T-helper 2 cell treated with Interferon-gamma antibody and Interleukin-4, amounts not matched to agents 5 μg/mL and 100 μg/mL, for 36 hours (primary cell): ENCODE measurements around the gene BCAR3.

Source experiments
- DNase-seq: peaks from one replicate; pipeline ENCODE4 v3.0.0; 2021; ENCODE audit warnings: low spot score
- H3K27ac Mint-ChIP-seq: one replicate; pipeline ENCODE4 v1.8.0; 2021; ENCODE audit warnings: mild to moderate bottlenecking, mixed read lengths
- H3K27me3 Mint-ChIP-seq: one replicate; pipeline ENCODE4 v1.8.0; 2021; ENCODE audit warnings: low read depth, mixed read lengths
- H3K36me3 Mint-ChIP-seq: one replicate; pipeline ENCODE4 v1.8.0; 2021; ENCODE audit warnings: low read depth, mixed read lengths
- H3K4me1 Mint-ChIP-seq: one replicate; pipeline ENCODE4 v1.8.0; 2021; ENCODE audit warnings: low read depth, mixed read lengths
- H3K4me3 Mint-ChIP-seq: one replicate; pipeline ENCODE4 v1.8.0; 2022; ENCODE audit warnings: mild to moderate bottlenecking, moderate library complexity, mixed read lengths
- H3K9me3 Mint-ChIP-seq: one replicate; pipeline ENCODE4 v1.8.0; 2021; ENCODE audit warnings: mixed read lengths

Gene BCAR3

DNA sequence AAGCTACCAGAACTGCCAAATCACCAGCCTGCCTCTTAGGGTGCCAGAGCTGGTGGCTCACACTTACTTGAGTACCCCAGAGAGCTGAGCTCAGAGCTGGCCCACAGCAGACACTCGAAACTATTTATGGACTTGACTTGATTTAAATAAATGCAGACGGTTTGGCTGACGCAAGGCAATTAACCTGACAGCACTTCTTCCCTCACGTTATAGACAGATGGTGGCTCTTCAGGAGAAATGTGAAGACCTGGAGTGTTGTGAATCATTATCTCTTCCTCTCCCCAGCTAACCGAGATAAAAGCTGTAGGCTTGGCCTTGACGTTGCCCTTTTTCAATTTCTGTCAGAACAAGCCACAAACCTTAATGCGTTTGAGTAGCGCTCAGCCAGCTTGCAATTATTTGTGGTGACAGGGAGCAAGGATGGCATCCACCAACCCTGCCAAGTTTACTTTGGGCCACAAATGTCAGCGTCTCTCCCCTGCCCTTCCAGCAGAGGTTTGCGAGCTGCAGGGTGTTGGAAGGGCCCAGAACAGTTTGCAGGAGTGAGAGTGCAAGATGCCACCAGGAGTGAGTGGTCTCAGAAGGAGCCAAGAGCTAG lies 34.0 kb upstream of the BCAR3 start:
- Mint-ChIP-seq H3K36me3 (peaks cover 13% of the 10 kb centered on the region), H3K27me3 (peaks cover 3% of the 10 kb centered on the region), H3K27ac (peak overlapping the region; percentile 87), H3K9me3 (peaks cover 18% of the 10 kb centered on the region), H3K4me3 (peak overlapping the region; percentile 69), H3K4me1 (peaks cover 66% of the 10 kb centered on the region)
- peak; percentile 79 for DNase-seq

DNA sequence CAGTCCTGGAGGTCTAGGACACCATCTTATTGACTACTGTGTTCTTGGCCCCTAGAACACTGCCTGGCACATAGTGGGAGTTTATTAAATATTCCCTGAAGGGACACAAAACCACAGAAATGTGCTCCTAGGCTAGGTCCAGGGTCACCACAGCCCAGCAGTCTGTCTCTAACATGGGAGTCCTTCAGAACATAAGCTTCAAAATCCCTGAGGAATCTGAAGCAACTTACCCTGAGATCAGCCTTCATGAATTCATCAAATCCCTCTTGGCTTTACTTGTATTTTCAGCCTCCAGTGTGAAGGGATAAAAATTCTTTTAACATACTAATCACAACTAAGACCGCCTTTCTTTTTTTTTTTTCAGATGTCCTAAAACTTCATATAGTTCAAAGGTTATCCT lies 32.7 kb upstream of the BCAR3 start:
- peaks cover 18% of the 10 kb centered on the region for H3K9me3 Mint-ChIP-seq
- H3K4me3 Mint-ChIP-seq = peak overlapping the region; percentile 24
- no peak for DNase-seq
- H3K27me3 Mint-ChIP-seq = peaks cover 3% of the 10 kb centered on the region
- peaks cover 73% of the 10 kb centered on the region for H3K4me1 Mint-ChIP-seq
- H3K36me3 Mint-ChIP-seq = peaks cover 14% of the 10 kb centered on the region
- no peak overlapping the region for H3K27ac Mint-ChIP-seq

DNA sequence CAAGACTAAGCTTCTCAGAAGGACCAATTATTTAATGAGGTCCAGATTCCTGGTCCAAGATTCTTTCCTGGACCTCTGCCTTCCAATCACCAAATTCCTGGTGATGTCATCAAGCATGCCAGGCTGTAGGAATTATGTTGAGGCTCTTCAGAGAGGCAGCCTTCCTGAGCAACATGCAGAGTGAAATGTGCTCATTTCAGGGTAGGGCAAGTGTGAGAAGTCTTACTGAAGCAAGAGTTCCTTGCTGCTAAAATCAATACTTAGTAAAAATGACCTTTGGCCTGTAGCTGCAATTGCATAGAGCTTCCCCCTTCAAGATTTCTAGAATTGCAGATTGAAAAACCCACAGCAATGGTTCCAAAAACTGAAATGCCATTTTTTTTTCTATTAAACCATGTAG lies 31.7 kb upstream of the BCAR3 start:
- H3K9me3 Mint-ChIP-seq = peaks cover 17% of the 10 kb centered on the region
- peaks cover 83% of the 10 kb centered on the region for H3K4me1 Mint-ChIP-seq
- peaks cover 14% of the 10 kb centered on the region for H3K36me3 Mint-ChIP-seq
- H3K4me3 Mint-ChIP-seq = peak overlapping the region; percentile 9
- DNase-seq = no peak
- no peak overlapping the region for H3K27ac Mint-ChIP-seq
- peaks cover 3% of the 10 kb centered on the region for H3K27me3 Mint-ChIP-seq

DNA sequence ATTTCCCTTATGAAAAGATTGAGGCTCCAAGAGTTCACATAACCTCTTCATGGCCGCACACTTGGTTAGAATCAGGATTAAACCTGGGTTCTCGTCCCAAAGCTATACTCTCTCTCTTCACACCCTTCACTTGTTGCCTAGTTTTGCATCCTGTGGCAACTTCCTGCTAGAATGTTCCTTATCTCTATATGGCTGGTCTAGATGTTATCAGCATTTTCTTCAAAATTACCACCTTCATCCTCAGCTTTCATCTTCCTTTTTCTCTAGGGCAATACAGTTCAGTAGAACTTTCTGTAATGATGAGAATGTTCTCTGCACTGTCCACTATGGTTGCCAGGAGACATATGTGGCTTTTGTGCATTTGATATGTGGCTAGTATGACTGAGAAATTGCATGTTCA lies 31.1 kb upstream of the BCAR3 start:
- H3K9me3 Mint-ChIP-seq = peaks cover 11% of the 10 kb centered on the region
- H3K27ac Mint-ChIP-seq = peak overlapping the region; percentile 51
- peak overlapping the region; percentile 35 for H3K4me3 Mint-ChIP-seq
- peaks cover 85% of the 10 kb centered on the region for H3K4me1 Mint-ChIP-seq
- DNase-seq = no peak
- peaks cover 10% of the 10 kb centered on the region for H3K36me3 Mint-ChIP-seq
- peaks cover 3% of the 10 kb centered on the region for H3K27me3 Mint-ChIP-seq

DNA sequence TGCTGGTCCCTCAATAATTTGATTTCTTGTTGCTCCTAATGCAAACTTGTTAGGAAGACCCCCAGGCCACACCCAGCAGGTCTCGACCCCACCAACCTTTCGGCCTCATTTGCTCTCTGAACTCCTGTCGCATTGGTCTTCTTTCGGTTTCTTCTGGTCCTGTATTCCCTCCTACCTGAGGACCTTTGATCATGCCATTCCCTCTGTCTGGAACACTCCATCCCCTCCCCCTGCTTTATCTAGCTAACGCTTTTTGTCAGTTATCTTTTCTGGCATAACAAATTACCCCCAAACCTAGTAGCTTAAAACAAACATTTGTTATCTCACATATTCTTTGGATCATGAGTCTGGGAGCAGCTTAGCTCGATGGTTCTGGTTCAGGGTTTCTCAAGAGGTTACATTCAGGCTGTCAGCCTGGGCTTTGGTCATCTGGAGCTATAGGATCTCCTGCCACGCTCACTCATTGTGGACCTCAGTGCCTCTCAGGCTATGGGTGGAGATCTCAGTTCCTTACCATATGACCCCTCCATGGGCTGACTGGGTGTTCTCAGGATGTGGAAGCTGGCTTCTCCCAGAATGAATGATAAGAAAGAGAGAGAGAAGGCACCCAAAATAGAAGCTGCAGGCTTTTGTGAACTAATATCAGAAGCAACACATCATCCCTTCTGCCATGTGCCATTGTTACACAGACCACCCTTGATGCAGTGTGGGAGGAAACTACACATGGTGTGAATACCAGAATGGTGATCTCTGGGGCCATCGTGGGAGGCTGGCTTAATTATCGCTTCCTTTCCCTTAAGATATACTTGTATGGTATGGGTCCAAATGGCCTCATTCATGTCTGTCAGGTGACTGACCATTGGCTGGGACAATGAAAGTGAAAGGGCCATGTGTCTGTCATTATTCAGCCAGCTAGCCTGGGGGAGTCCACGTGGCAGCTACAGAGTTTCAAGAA lies 29.1 kb upstream of the BCAR3 start:
- H3K4me3 Mint-ChIP-seq = peak overlapping the region; percentile 11
- no peak overlapping the region for H3K27ac Mint-ChIP-seq
- no peaks in the 10 kb centered on the region for H3K9me3 Mint-ChIP-seq
- peaks cover 2% of the 10 kb centered on the region for H3K36me3 Mint-ChIP-seq
- H3K4me1 Mint-ChIP-seq = peaks cover 76% of the 10 kb centered on the region
- no peaks in the 10 kb centered on the region for H3K27me3 Mint-ChIP-seq
- DNase-seq = no peak

DNA sequence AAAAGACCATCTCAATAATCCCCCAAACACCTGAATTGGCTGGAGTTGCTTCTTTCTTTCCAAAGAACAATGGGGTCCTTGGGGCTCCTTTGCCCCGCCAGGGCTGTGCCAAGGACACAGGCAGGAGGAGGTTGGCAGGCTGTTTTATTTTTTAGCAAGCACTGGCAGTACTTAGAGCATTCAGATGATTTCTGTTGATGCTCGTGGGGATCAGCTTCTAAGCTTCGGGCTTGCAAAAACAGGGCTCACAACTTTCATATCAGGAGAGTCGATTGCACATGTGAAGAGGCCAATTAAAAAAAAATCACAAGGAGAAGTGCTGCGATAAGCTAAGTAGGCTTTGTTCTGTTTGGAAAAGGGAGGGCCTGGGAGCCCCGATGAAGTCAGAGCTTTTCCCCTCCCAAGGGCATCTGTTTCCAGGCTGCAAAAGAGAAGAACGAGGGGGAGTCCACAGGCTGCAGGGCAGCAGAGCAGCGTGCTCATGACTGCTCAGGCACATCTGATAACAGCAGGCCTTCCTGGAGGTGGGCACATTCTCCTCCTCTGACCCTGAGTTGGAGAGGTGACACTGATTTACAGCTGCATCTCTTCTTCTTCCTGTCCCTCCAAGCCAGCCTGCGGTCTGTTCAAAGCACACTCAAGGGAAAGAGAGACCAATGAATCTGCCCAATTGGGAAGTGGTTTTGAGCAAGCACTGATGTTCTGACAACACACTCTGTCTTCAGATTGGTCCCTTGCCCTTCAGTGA lies 27.3 kb upstream of the BCAR3 start:
- no peaks in the 10 kb centered on the region for H3K27me3 Mint-ChIP-seq
- H3K27ac Mint-ChIP-seq = peak overlapping the region; percentile 62
- DNase-seq = peak; percentile 28
- peaks cover 2% of the 10 kb centered on the region for H3K36me3 Mint-ChIP-seq
- peak overlapping the region; percentile 46 for H3K4me3 Mint-ChIP-seq
- peaks cover 75% of the 10 kb centered on the region for H3K4me1 Mint-ChIP-seq
- no peaks in the 10 kb centered on the region for H3K9me3 Mint-ChIP-seq

DNA sequence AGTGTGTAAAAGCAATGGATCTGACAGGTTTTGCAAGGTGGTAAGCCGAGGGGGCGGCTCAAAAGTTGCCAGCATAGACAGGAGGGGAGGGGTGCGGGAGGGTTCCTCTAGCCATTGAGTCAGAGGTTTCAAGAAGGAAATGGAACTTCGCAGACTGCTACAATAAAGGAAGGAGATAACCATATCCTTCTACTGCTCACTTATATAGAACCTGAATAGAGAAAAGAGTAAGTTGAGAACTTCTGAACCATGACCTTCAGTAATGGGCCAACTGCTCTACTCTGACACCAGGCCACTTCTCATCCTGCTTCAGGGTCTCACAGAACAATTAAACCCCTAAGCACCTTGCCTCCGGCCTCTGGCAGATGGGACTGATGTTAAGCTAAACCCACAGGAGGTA lies 26.3 kb upstream of the BCAR3 start:
- H3K27ac Mint-ChIP-seq = peak overlapping the region; percentile 62
- H3K36me3 Mint-ChIP-seq = peaks cover 2% of the 10 kb centered on the region
- peak; percentile 70 for DNase-seq
- peaks cover 71% of the 10 kb centered on the region for H3K4me1 Mint-ChIP-seq
- no peaks in the 10 kb centered on the region for H3K27me3 Mint-ChIP-seq
- H3K9me3 Mint-ChIP-seq = no peaks in the 10 kb centered on the region
- H3K4me3 Mint-ChIP-seq = peak overlapping the region; percentile 46

DNA sequence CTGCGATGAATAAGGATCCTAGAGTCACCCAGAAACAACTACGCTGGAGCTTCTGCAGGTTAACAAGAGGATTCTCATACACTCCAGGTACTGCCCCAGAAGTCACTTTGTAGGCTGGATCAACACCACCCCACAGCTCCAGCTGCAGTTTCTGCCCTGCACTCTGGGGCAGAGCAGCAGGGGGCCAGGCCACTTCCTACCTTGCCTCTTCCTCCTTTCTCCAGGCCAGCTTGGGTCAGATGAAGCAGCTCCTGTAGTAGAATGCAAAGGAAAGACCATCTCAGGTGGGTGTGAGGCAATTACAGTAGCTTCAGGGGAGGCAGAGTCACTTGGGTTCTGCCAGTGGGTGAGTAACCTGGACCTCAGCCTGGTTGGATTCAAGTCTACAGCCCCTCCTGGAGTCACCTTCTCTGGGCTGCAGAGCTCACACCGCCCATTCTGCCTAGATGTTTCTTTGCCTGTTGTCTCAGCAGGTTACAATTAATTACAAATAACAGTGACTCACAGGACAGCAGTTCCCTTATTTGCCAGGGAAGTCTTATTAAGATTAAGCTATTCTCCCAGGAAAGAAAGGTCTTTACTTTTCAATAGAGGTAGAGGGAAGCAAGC lies 24.4 kb upstream of the BCAR3 start:
- Mint-ChIP-seq H3K27ac (no peak overlapping the region), H3K4me3 (no peak overlapping the region), H3K27me3 (no peaks in the 10 kb centered on the region), H3K4me1 (peaks cover 57% of the 10 kb centered on the region), H3K9me3 (no peaks in the 10 kb centered on the region), H3K36me3 (peaks cover 2% of the 10 kb centered on the region)
- DNase-seq = no peak

DNA sequence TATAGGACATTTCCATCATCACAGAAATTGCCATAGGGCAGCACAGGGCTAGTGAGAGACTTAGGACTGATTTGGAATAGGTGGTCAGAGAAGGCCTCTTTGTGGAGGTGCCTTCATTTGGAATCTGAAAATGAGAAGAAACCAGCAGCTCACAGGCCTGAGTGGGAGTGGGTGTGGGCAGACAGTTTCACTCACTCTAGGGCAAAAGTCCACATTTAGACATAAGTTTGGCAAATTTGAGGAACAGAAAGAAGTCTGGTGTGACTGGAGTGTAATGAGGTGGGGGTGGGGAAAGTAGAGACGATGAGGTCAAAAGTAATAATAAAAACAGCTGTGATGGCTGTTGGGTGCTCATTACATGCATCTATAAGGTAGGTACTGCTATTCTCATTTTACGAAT lies 22.4 kb upstream of the BCAR3 start:
- peaks cover 44% of the 10 kb centered on the region for H3K4me1 Mint-ChIP-seq
- H3K4me3 Mint-ChIP-seq = no peak overlapping the region
- no peaks in the 10 kb centered on the region for H3K9me3 Mint-ChIP-seq
- peak overlapping the region; percentile 12 for H3K27ac Mint-ChIP-seq
- no peaks in the 10 kb centered on the region for H3K27me3 Mint-ChIP-seq
- no peaks in the 10 kb centered on the region for H3K36me3 Mint-ChIP-seq
- no peak for DNase-seq

DNA sequence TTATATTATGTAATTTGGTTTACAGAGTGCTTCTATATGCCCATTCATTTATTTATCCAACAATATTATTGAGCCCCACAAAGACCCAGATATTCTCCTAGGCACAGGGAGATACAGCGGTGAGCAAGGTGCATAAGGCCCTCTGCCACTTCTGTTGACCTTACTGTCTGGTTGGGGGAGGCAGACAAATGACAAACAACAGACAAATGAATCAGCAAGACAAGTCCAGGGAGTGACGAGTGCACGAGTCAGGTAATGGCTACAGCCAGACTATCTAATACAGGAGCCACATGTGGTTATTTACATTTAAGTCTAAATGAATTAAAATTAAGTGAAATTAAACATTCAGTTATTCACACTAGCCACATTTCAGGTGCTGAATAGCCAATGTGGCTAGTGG lies 22.0 kb upstream of the BCAR3 start:
- no peak for DNase-seq
- no peaks in the 10 kb centered on the region for H3K36me3 Mint-ChIP-seq
- peaks cover 40% of the 10 kb centered on the region for H3K4me1 Mint-ChIP-seq
- no peak overlapping the region for H3K27ac Mint-ChIP-seq
- H3K9me3 Mint-ChIP-seq = no peaks in the 10 kb centered on the region
- H3K4me3 Mint-ChIP-seq = no peak overlapping the region
- no peaks in the 10 kb centered on the region for H3K27me3 Mint-ChIP-seq

DNA sequence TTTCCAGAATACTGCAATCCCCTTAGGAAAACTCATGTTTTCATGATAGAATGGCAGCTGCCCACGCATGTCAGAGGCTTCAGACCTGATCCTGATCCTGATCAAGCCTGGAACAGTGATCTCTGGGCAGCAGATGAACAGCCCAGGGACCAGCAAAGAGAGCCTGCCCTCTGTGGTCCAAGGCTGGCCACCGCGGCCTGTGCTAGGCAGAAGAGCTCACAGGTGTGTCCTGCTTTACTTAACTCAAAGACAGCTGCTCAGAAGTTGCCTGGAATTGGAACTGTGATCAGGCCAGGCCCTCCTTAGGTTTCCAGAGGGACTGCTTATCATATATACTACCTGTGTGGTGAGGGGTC lies 21.2 kb upstream of the BCAR3 start:
- no peaks in the 10 kb centered on the region for H3K27me3 Mint-ChIP-seq
- no peak overlapping the region for H3K27ac Mint-ChIP-seq
- no peak overlapping the region for H3K4me3 Mint-ChIP-seq
- no peaks in the 10 kb centered on the region for H3K36me3 Mint-ChIP-seq
- H3K9me3 Mint-ChIP-seq = no peaks in the 10 kb centered on the region
- H3K4me1 Mint-ChIP-seq = peaks cover 31% of the 10 kb centered on the region
- no peak for DNase-seq

DNA sequence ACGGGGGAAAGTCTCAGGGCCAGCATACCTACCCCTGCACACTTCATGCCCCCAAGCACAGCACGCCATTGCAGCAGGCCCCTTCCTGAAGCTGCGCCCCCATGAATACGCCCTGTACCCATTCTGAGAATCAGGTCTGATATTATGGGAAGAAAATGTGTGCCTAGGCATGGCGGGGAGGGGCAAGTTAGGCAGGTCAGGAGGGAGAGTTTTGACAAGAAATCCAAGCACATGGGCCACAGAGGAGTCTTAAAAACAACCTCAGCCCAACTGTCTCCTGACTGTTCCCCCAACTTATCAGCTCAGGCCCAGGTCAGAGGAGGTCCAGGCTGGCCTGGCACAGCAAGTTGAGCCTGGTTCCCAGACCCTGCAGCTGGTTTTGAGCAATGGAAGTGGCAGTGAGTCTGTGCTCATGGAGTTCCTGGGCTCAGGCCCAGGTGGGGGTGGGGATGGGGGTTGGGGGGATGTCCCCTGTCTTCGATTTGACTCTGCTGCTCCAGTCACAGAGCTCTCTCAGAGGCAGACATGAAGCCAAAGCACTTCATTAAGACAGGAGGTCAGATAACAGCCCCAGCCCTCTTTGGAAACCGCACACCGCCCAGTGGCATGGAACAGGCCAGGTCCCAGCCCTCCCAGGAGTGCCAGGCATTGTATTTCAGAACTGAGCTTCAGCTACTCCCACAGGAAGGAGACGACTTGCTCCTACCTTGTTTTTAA lies 20.6 kb upstream of the BCAR3 start:
- Mint-ChIP-seq H3K36me3 (no peaks in the 10 kb centered on the region), H3K27ac (no peak overlapping the region), H3K27me3 (no peaks in the 10 kb centered on the region), H3K9me3 (no peaks in the 10 kb centered on the region), H3K4me3 (no peak overlapping the region), H3K4me1 (peaks cover 29% of the 10 kb centered on the region)
- no peak for DNase-seq

DNA sequence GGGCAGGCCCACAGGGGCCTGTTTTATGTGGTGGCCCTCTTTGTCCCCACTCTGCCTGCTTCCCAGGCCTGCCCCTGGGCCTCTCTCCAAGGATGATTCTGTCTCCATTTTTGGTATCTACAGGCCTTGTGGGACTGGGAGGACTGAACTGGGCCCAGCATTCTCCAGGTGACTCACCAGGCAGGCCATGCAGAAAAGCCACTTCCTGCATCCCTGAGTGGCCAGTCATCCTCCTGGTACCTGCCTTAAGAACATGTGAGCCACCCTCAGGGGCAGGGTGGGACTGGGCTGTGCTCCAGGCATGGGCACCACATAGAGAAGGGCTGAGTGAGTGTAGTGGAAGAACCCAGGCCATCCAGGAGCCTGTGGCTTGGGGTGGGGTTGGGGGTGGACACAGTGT lies 20.0 kb upstream of the BCAR3 start:
- no peak overlapping the region for H3K4me3 Mint-ChIP-seq
- peaks cover 29% of the 10 kb centered on the region for H3K4me1 Mint-ChIP-seq
- DNase-seq = no peak
- H3K27me3 Mint-ChIP-seq = no peaks in the 10 kb centered on the region
- H3K27ac Mint-ChIP-seq = no peak overlapping the region
- H3K9me3 Mint-ChIP-seq = no peaks in the 10 kb centered on the region
- H3K36me3 Mint-ChIP-seq = no peaks in the 10 kb centered on the region
